Hematopoietic multipotent progenitor cell treated with erythropoietin and hydrocortisone succinate and interleukin-3 and kit ligand, for 15 days (in vitro differentiated cells): Measurements from ENCODE around the gene CTXND2.
A peak's percentile ranks its signal among the peaks of the same experiment; 100 is the strongest.
"Not testable (repeated sequence)": the region's sequence is repeated elsewhere in the genome, so short reads cannot be mapped to it uniquely, and the experiment has no call there.

Experiments used
- DNase-seq: peaks from one replicate; pipeline ENCODE4 v3.0.0-alpha.2; 2015; ENCODE audit warnings: low spot score

CTXND2 gene

DNA sequence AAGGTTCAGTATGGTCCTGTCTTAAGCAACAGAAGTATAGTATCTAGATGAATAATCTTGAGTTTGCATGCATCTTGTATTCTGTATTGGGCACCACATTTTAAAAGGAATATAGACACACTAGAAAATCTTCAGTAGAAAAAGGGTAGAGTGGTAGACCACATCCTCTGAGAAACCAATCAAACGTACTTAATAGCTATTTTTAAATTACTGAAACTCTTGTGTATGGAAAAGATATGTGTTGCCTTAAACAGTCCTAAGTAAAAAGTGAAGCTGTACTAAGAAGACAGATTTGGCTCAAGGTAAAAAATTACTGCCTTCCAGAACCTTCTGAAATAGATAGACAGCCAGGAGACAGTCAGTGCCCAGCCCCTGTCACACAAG lies 3.1 kb downstream of the CTXND2 start:
- no peak for DNase-seq

DNA sequence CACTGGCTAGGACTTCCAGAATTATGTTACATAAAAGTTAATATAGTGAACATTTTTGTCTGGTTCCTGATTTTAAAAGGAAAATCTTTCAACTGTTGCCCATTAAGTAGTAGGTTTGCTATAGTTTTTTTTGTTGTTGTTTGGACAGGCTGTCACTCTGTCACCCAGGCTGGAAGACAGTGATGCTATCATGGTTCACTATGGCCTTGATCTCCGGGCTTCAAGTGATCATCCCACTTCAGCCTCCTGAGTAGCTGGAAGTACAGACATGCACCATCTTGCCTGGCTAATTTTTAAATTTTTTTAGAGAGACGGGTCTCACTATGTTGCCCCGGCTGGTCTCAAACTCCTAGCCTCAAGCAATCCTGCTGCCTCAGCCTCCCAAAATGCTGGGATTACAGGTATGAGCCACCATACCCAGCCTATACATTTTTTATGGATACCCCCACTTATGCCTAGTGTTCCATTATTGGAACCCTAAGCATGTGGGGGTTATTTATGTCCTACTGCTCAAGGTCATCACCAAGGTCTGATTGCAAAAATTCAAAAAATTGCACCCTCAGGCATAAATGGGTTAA lies 6.5 kb downstream of the CTXND2 start:
- DNase-seq: no peak

DNA sequence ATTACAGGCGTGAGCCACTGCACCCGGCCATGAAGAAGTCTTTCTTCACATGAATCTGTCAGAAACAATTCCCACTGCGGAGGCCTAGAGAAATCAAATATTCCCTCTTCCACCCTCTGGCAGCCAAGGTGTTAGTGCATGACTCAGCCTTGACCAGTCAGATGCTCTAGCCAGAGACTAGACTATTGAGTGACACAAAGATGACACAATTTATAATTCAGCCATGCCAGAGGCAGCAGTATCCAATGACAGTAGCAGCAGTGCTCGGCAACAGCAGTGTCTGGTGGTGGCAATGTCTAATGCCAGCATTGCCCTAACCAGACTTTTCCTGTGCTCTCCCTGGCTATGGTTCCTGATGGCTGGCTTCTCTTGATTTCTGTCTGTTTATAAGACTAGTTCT lies 8.7 kb downstream of the CTXND2 start:
- DNase-seq: no peak

DNA sequence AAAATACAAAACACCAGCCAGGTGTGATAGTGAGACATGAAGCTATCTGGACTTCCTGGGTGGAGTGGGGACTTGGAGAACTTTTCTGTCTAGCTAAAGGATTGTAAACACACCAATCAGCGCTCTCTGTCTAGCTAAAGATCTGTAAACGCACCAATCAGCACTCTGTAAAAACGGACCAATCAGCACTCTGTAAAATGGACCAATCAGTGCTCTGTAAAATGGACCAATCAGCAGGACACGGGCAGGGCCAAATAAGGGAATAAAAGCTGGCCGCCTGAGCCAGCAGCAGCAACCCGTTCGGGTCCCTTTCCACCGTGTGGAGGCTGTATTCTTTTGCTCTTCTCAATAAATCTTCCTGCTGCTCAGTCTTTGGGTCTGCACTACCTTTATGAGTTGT lies 12.9 kb downstream of the CTXND2 start:
- DNase-seq: not testable (repeated sequence)

DNA sequence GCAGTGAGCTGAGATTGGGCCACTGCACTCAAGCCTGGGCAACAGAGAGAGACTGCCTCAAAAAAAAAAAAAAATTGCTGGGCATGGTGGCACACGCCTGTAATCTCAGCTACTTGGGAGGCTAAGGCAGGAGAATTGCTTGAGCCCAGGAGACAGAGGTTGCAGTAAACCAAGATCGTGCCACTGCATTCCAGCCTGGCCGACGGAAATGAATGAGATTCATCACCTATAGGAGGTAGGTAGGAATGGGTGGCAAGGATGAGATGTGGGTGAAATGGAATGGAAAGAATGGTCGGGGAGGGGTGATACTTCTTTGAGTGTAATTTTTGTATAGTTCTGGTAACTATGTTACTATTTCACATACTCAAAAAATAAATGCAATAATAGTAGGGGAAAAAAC lies 15.4 kb downstream of the CTXND2 start:
- DNase-seq: no peak

DNA sequence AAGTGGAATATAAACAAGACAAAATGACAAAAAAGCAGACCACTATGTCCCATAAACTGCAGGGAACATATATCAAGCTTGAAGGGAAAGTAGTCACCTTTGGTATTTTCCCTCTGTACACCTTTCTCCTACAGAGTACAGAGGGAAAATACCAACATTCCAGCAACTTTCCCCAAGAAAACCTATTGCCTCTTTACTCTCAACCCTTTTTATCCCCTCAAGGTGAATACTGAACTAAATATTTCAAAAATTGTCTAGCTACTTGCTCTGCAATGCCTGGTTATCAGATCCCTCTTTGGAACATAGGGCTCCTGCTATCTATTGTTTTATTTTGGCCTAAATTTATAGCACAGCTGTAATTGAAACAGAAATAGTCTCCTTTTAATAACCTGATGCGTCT lies 15.8 kb downstream of the CTXND2 start:
- no peak for DNase-seq

DNA sequence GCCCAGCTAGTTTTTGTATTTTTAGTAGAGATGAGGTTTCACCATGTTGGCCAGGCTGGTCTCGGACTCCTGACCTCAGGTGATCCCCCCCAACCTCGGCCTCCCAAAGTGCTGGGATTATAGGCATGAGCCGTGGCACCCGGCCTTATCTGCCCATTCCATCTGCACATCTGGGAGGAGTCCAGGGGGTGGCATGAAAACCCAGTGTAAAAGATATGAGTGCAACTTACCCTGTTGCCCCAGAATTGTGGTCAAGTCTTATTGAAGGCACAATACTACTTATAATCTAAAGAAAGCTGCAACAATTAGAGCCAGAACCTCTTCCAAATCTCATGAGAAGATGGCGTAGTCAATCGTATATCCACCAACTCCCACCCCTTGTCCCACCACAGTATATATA lies 18.4 kb downstream of the CTXND2 start:
- DNase-seq: peak; percentile 20

DNA sequence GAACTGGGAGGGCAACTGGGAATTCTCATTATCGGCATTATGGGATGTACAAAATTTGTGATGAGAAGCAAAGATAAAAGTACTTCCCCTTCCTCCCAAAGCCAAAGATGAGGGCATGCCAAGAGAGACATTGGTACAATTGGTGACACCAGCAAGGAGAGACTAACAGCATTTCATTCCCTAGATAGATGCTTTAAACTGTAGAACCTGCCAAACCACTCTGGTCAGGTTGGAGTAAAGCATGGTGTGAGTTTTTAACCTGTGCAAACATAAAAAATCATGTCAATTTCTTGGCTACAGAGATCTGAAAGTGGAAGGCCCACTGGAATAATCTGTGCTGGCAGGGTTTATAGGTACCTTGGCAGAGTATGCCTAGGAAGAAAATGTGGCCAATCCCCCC lies 19.4 kb downstream of the CTXND2 start:
- DNase-seq: no peak

DNA sequence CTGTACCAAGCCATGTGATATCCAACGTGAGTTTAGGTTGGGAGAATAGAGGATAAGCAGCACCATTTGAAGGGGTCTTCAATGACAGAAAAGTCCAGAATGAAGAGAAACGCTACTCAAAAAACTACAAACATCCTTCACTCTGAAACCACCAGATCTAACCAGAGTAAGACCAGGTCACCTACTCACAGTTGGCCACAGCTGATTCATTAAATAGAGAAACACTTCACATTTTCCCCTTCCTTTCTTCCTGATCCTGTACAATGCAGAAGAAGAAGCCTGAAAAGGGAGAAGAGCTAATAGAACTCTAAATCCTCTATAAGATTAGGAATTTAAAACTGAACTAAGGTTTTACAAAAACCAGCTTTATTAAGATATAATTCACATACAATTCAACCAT lies 19.9 kb downstream of the CTXND2 start:
- DNase-seq: no peak

DNA sequence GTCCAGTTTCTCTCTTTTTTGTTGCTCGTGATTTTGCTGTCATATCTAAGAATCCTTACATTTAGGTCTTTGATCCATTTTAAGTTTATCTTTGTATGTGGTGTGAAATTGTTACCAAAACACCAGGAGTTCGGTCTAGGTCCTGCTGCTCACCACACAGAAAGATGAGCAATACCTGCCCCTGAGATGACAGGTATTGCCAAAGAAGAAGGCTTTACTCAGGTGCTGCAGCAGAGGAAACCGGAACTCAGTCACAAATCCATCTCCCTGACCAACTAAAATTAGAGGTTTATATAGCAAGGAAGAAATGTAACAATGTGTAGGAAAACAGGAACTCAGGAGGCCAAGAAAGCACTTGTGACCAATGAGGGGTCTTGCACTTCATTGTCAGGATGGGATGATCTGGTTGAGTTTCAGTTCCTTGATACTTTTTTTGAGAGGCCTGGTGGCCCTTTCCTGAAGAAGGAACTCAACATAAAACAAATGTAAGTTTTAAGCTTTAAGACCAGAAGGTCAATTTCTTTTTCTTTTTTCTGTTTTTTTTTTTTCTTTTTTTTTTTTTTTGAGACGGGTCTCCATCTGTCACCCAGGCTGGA lies 22.7 kb downstream of the CTXND2 start:
- no peak for DNase-seq

DNA sequence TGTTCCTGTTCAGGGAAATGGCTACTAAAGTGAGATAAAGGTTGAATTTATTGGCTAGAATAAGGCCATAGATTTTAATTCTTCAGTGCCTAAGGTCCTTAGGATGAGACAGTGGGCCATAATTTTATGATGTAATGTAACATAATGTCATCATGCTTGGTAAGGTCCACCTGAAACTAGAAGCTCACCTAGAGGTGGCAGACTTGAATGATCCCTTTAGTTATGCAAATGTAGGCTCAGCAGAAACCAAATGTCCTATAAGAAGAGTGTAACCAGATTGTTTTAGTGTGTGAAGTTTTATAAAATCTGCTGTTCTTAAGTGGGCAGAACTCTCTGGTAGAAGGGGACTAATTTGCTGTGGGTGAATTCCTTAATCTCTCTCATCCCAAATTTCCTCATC lies 25.7 kb downstream of the CTXND2 start:
- no peak for DNase-seq

DNA sequence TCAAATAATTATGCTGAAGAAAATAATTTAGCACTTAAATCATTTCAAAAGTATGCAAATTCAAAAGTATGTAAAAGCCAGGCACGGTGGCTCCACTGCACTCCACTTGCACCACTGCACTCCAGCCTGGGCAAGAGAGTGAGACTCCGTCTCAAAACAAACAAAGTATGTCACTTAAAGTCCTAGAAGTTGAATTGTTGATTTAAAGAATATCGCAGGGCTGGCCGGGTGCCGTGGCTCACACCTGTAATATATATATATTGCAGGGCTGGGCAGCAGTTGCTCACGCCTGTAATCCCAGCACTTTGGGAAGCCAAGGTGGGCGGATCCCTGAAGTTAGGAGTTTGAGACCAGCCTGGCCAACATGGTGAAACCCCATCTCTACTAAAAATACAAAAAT lies 30.5 kb downstream of the CTXND2 start:
- no peak for DNase-seq

DNA sequence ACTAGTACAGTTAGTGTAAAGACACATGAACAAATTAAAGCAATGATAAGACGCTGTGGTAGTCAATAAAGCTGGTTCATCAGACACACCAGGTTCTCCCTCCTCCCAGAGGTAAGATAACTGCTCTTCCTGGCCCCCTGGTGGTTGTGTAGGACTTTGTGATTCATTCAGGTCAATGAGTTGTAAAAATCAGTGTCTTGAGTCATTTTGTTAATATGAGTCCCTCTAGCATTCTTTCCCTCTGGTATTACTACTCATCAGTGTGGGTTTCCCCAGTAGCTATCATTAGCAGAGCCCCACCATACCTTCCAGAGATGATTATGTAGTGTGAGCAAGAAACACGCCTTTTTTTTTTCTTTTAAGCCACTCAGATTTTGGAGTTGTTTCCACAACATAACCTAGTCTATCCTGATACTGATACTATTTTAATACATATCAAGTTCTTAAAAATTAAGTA lies 35.6 kb downstream of the CTXND2 start:
- peak; percentile 79 for DNase-seq

DNA sequence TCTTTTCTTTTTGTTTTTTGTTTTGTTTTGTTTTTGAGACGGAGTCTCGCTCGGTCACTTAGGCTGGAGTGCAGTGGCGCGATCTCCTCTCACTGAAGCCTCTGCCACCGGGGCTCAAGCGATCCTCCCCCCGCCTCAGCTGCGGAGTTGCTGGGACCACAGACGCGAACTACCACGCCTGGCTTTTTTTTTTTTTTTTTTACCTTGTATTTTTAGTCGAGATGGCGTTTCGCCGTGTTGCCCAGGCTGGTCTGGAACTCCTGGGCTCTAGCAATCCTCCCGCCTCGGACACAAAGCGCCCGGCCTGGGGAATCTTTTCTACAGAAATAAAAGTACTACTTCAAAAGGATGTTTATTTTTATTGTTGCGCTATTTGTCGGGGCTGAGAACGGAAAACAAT lies 38.1 kb downstream of the CTXND2 start:
- DNase-seq: no peak

DNA sequence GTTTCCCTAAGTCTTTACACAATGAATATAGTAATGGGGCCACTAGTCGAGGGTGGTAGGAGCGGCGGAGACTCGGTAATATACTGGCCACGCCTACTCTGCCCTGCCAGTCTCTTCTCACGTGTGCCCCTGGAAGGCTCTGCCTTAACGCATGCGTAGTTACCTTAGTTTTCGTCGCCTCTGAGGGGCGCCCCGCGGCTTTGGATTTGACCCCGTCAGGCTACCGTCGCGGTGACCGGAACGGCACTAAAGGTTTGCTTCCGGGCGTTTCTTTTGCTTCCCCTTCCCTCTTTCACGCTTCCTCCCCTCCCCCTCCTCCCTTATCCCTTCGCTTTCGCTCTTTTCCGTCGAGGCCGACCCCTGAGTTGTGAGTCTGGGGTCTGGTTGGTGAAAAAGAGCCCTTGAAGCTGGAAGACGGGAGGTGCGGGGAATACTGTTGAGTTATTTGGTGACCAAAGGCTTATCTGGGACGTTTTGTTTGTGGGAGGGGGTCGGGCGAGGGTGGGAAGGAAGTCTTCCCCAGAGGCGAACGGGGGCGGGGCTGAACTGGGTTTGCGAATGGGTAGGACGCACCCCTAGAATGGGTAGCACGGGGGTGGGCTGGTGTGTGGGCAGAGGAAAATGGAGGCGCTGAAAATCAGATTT lies 39.3 kb downstream of the CTXND2 start, which contains the start of gene SETDB1:
TSS of gene SETDB1 (plus strand) at position 267 of the 645 bp plus-strand sequence. CDS start 1,352 bp downstream, outside the sequence.
- DNase-seq: peak; percentile 92

DNA sequence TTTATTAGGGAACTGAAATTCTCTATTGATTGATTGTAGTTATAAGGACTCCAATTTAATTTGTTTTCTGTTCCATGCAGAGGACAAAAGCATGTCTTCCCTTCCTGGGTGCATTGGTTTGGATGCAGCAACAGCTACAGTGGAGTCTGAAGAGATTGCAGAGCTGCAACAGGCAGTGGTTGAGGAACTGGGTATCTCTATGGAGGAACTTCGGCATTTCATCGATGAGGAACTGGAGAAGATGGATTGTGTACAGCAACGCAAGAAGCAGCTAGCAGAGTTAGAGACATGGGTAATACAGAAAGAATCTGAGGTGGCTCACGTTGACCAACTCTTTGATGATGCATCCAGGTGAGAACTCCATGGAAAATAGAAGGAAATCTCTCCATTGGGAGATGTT lies 40.7 kb downstream of the CTXND2 start:
- no peak for DNase-seq

DNA sequence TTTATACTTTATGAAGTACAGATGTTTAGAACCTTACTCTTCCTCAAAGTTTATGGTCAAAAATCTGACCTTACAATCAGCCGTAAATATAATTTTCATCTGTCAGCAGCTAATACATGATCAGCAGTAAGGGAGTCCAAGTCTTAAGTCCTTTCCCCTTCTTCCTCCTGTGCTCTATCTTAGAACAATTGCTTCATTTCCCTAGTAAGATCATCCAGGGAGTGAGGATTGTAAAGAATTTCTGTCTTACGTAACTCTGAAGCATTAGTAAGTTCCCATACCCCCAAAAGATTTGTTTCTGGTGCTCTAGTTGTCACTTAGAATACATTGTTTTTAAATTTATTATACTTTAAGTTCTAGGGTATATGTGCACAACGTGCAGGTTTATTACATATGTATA lies 41.4 kb downstream of the CTXND2 start:
- DNase-seq: no peak

DNA sequence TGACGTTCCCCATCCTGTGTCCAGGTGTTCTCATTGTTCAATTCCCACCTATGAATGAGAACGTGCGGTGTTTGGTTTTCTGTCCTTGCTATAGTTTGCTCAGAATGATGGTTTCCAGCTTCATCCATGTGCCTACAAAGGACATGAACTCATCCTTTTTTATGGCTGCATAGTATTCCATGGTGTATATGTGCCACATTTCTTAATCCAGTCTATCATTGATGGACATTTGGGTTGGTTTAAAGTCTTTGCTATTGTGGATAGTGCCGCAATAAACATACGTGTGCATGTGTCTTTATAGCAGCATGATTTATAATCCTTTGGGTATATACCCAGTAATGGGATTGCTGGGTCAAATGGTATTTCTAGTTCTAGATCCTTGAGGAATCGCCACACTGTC lies 41.8 kb downstream of the CTXND2 start:
- not testable (repeated sequence) for DNase-seq

DNA sequence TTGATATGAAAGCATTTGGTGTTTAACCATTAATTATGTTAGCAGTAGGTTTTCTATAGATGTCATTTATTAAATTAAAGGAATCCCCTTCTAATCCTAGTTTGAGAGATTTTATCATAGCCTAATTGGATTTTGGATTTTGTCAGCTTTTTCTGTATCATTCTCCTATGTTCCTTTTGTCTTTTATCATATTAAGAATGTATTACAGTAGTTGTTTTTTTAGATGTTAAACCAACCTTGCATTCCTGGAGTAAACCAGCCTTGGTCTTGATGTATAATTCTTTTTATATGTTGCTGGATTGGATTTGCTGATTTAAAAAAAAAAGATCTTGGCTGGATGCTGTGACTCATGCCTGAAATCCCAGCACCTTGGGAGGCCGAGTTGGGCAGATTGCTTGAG lies 44.8 kb downstream of the CTXND2 start:
- DNase-seq: no peak

DNA sequence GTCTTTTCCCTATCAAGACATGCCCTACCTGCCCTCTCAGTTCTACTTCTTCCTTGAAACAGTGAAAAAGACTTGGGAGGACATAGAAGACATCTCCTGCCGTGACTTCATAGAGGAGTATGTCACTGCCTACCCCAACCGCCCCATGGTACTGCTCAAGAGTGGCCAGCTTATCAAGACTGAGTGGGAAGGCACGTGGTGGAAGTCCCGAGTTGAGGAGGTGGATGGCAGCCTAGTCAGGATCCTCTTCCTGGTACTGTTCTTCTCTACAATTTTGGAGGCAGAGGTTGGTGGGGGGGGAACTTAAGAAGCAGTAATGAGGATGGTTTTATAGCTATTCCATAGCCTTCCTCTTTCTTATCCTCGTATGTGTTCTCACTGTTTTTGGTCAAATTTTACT lies 57.9 kb downstream of the CTXND2 start:
- no peak for DNase-seq

DNA sequence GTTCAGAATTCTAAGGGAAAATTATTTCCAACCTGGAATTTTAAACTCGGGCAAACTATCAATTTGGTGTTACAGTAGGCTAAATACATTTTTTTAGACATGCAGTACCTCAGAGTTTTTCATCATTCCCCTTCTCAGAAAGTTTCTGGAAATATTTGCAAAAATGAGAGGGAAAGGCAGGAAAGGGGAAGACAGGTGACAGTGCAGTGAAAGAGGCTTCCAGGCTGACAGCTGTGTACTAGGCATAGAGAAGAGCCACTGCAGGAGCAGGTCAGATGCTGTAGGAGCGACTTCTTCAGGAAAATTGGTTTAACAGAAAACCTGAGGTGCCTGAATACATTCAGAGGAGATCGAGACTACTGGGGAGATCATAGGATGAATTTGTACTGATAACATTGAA lies 67.8 kb downstream of the CTXND2 start:
- DNase-seq: no peak

DNA sequence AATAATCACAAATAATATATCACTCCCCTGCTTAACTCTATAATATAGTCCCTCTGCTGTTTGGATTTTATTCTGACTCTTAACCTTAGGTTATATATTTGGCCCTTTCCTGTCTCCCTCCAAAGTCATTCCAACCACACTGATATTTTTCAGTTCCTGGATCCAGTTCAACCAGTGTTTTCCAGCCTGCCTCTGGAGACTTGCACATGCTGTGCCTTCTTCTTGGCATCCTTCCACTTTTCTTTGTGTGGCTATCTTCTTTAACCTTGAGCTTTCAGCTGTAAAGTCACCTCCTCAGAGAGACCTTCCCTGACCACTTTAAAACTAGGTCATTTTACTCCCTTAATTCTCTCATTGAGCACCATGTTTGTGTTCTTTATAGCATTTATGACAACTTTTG lies 68.3 kb downstream of the CTXND2 start:
- DNase-seq: peak; percentile 22

DNA sequence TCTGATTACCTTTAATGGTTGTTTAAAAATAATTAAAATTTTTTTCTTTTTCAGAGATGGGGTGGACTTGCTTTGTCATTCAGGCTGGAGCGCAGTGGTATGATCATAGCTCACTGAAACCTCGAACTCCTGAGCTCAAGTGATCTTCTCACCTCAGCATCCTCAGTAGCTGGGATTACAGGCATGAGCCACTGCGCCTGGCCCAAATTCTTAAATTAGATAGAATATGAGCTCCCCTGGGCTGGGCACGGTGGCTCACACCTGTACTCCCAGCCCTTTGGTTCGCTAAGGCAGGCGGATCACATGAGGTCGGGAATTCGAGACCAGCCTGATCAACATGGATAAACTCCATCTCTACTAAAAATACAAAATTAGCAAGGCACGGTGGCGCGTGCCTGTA lies 70.7 kb downstream of the CTXND2 start:
- no peak for DNase-seq

DNA sequence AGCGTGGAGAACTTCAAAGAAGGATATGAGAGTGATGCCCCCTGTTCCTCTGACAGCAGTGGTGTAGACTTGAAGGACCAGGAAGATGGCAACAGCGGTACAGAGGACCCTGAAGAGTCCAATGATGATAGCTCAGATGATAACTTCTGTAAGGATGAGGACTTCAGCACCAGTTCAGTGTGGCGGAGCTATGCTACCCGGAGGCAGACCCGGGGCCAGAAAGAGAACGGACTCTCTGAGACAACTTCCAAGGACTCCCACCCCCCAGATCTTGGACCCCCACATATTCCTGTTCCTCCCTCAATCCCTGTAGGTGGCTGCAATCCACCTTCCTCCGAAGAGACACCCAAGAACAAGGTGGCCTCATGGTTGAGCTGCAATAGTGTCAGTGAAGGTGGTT lies 73.7 kb downstream of the CTXND2 start:
- no peak for DNase-seq
